ENCODE data around the gene SLC26A6. TPM values are rescaled to one million over a fixed set of nuclear protein-coding genes. Genes with fewer than 3 reads are reported as not detected.

The SLC26A6 gene
- total and polyA plus RNA-seq, 9 donors = 7.9 to 19.1 (median 10.5) TPM

- intact Hi-C loops (cut with DNase I) = no loop called here
- WGBS, 3 donors = 91 to 93% (median 92%) methylated on average over 19 of the region's 19 CpGs
- H3K27ac ChIP-seq = no peak within 1 kb of the TSS
Observed at GRCh38 chr3:48621461-48621869, 13.8 kb downstream of the SLC26A6 start, which contains the start of gene TMEM89. Gene TMEM89, minus strand, starts transcription at chr3:48621769. Its CDS starts 13 bp downstream, at chr3:48621756.

GRCh38 chr3:48619541-48620524, 15.4 kb downstream of the SLC26A6 start:
- intact Hi-C loops (cut with DNase I) = loop anchor here in 1 of 4 donors (10.0 kb wide), 1 partner anchor 1935 kb away; no protein-coding TSS in a partner anchor
- no peak for DNase-seq
- Histone ChIP-seq H3K27ac (no peak overlapping the region), H3K4me3 (no peak overlapping the region), H3K27me3 (no peaks in the 10 kb centered on the region), H3K9me3 (no peaks in the 10 kb centered on the region), H3K4me1 (ENCODE audit: insufficient read depth) (no peaks in the 10 kb centered on the region), H3K36me3 (no peaks in the 10 kb centered on the region)
- TF ChIP-seq EP300 (IDR thresholded peaks at IDR 0.05) (no peak), CTCF (IDR thresholded peaks at IDR 0.05) (no peak), POLR2A (IDR thresholded peaks at IDR 0.05) (no peak)
- 87 to 93% (median 92%) methylated on average over 7 of the region's 7 CpGs for WGBS, 3 donors

More at GRCh38 chr3:48621461-48621869, 13.8 kb downstream of the SLC26A6 start, which contains the start of gene TMEM89:
- Histone ChIP-seq H3K4me1 (ENCODE audit: insufficient read depth) (no peaks in the 10 kb centered on the region), H3K4me3 (no peak within 1 kb of the TSS), H3K9me3 (no peaks in the 10 kb centered on the region), H3K27me3 (no peaks in the 10 kb centered on the region), H3K36me3 (no peaks in the 10 kb centered on the region)
- DNase-seq = no peak
- TF ChIP-seq EP300 (IDR thresholded peaks at IDR 0.05) (no peak), CTCF (IDR thresholded peaks at IDR 0.05) (no peak), POLR2A (IDR thresholded peaks at IDR 0.05) (no peak)

- no peak overlapping the region for H3K27ac ChIP-seq
- 87 to 94% (median 92%) methylated on average over 4 of the region's 4 CpGs for WGBS, 3 donors
- no peak overlapping the region for H3K4me3 ChIP-seq
- intact Hi-C loops (cut with DNase I) = loop anchor here in 1 of 4 donors (10.0 kb wide), 1 partner anchor 1937 kb away; no protein-coding TSS in a partner anchor
- no peak for DNase-seq
- H3K9me3 ChIP-seq = no peaks in the 10 kb centered on the region
- H3K27me3 ChIP-seq = no peaks in the 10 kb centered on the region
- TF ChIP-seq EP300 (IDR thresholded peaks at IDR 0.05) = no peak
- no peak for TF ChIP-seq CTCF (IDR thresholded peaks at IDR 0.05)
- TF ChIP-seq POLR2A (IDR thresholded peaks at IDR 0.05) = no peak
- no peaks in the 10 kb centered on the region for H3K4me1 ChIP-seq (ENCODE audit: insufficient read depth)
- H3K36me3 ChIP-seq = no peaks in the 10 kb centered on the region
Observed at GRCh38 chr3:48617559-48617958, 17.7 kb downstream of the SLC26A6 start.

GRCh38 chr3:48614044-48614443, 21.2 kb downstream of the SLC26A6 start:
- intact Hi-C loops (cut with DNase I) = loop anchor here in 1 of 4 donors (10.0 kb wide), 1 partner anchor 1941 kb away; no protein-coding TSS in a partner anchor
- no peak overlapping the region for H3K27ac ChIP-seq
- H3K9me3 ChIP-seq = no peaks in the 10 kb centered on the region

More at GRCh38 chr3:48614044-48614443, 21.2 kb downstream of the SLC26A6 start:
- no peak for DNase-seq
- 25 to 40% (median 28%) methylated on average over 3 of the region's 3 CpGs for WGBS, 3 donors
- Histone ChIP-seq H3K4me3 (no peak overlapping the region), H3K4me1 (ENCODE audit: insufficient read depth) (peaks cover 2% of the 10 kb centered on the region), H3K36me3 (no peaks in the 10 kb centered on the region), H3K27me3 (no peaks in the 10 kb centered on the region)
- TF ChIP-seq CTCF (IDR thresholded peaks at IDR 0.05) (no peak), EP300 (IDR thresholded peaks at IDR 0.05) (no peak), POLR2A (IDR thresholded peaks at IDR 0.05) (no peak)

All from ovary (tissue), 9 donors.